Fibroblast of mammary gland (primary cell): ENCODE measurements around the gene LAMA2.

Experiments
- DNase-seq: peaks from one replicate; pipeline ENCODE4 v3.0.0-alpha.2; 2010; ENCODE audit warnings: low read depth
- H3K4me3 ChIP-seq: 2 replicates; pipeline ENCODE4 v1.5.1; 2011; ENCODE audit warnings: low read depth, mild to moderate bottlenecking, low read length, moderate library complexity; ENCODE audit not compliant: control insufficient read depth
- TF ChIP-seq, protein P1 (sequence below): conservative IDR thresholded peaks from 2 replicates; pipeline ENCODE4 v1.5.1; 2011; ENCODE audit warnings: low read depth, low read length, inconsistent platforms; ENCODE audit not compliant: control insufficient read depth, insufficient read depth

LAMA2 gene

GRCh38 chr6:129385117-129385516, 502.2 kb downstream of the LAMA2 start:
- no peak overlapping the region for H3K4me3 ChIP-seq
- TF ChIP-seq, protein P1, sequence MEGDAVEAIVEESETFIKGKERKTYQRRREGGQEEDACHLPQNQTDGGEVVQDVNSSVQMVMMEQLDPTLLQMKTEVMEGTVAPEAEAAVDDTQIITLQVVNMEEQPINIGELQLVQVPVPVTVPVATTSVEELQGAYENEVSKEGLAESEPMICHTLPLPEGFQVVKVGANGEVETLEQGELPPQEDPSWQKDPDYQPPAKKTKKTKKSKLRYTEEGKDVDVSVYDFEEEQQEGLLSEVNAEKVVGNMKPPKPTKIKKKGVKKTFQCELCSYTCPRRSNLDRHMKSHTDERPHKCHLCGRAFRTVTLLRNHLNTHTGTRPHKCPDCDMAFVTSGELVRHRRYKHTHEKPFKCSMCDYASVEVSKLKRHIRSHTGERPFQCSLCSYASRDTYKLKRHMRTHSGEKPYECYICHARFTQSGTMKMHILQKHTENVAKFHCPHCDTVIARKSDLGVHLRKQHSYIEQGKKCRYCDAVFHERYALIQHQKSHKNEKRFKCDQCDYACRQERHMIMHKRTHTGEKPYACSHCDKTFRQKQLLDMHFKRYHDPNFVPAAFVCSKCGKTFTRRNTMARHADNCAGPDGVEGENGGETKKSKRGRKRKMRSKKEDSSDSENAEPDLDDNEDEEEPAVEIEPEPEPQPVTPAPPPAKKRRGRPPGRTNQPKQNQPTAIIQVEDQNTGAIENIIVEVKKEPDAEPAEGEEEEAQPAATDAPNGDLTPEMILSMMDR = no peak
- DNase-seq = no peak

GRCh38 chr6:129390900-129391299, 508.0 kb downstream of the LAMA2 start:
- no peak for DNase-seq
- no peak overlapping the region for H3K4me3 ChIP-seq
- TF ChIP-seq, protein P1 = no peak

- TF ChIP-seq, protein P1 = no peak
- no peak for DNase-seq
- no peak overlapping the region for H3K4me3 ChIP-seq
Measured at GRCh38 chr6:129393654-129394053, 510.7 kb downstream of the LAMA2 start.

GRCh38 chr6:129398764-129399163, 515.8 kb downstream of the LAMA2 start:
- H3K4me3 ChIP-seq = no peak overlapping the region
- TF ChIP-seq, protein P1 = no peak
- no peak for DNase-seq

DNA sequence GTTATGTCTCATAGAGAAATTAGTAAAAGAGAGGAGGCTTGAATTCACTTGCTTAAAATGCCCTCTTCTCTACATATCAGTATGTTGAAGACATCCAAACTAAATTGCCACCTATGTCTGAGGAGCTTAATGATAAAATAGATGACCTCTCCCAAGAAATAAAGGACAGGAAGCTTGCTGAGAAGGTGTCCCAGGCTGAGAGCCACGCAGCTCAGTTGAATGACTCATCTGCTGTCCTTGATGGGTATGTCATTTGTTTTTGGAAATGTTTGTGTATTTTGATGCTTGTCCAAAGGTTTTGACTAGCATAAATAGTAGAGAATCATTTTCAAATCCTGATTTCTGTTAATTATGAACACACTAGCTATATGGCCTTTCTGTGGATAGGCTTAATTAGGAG, 519.3 kb downstream of the LAMA2 start:
- DNase-seq = peak; percentile 41
- no peak overlapping the region for H3K4me3 ChIP-seq
- TF ChIP-seq, protein P1 = no peak

DNA sequence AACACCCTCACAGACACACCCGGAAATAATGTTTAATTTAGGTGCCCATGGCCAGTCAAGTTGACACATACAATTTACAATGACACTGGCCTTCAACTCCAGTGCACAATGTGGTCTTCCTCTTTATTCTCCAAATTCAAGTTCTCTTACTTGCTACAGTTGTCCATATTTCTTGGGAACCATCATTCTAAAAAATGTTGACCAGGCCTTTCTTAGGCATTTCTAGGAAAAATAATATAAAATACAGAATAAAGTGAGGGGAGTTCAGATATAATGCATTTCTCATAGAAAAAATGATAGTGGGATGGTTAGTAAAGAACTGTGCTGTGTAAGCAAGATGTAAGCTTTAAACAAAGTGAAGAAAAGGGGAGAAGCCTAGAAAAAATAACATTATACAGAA, 528.2 kb downstream of the LAMA2 start:
- TF ChIP-seq, protein P1 = no peak
- H3K4me3 ChIP-seq = no peak overlapping the region
- DNase-seq = no peak

DNA sequence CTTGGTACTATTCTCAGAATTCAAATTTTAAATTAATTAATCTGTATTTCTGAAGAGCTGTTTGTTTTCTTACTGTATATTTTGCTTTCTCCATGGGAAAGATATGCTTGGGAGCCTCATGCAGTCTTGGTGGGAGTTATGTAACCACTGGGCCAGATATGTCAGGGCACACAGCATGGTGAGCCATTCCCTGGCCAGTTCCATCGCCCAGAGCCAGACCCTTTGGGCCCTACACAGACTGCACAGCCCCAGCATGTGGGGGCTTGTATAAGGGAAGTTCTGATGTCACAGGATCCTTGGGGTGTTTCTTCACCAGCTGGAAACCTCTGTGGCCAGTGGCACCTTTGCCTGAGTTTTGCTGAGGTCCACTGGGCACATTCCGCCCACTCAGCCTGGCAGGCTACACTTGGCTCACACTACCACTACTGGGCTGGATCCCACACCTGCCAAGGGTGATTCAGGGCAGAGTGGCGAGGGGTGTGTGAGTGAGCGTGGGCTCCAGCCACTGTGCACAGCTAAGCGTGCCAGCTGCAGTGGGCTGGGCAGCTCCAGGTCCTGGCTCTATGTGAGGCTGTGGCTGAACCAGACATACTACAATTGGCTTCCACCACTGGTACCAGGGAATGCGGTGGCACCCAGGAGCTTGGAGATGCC, 533.5 kb downstream of the LAMA2 start:
- DNase-seq = no peak
- H3K4me3 ChIP-seq = no peak overlapping the region
- TF ChIP-seq, protein P1 = no peak
